GM19395 (cell line): ENCODE data around the gene DAB1.
"Not testable (repeated sequence)": the region's sequence is repeated elsewhere in the genome, so short reads cannot be mapped to it uniquely, and the experiment has no call there.

Experiments
- ATAC-seq: cut with Tn5 transposase; IDR thresholded peaks from one replicate; pipeline ENCODE4 v1.9.1; 2021; ENCODE audit warnings: mild to moderate bottlenecking, moderate library complexity; ENCODE audit not compliant: unreplicated experiment

DAB1 gene

DNA sequence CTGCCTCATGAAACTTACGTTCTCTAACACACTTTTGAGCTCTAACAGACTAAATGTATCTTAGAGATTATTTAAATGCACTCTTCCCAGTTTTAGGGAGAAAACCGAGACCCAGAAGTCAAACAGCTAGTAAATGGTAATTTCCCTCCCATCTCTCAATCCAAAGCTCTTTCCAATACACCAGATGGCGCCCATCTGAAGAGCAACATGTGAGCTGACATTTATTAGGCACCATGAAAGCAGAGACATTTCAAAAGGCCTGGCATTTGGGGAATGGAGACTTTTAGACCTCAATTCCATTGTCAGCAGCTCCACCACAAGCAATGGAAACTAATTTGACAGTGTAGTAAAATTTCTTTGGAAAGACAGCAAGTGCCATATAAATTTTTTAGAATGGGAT, 191.4 kb downstream of the DAB1 start:
- ATAC-seq: no peak

DNA sequence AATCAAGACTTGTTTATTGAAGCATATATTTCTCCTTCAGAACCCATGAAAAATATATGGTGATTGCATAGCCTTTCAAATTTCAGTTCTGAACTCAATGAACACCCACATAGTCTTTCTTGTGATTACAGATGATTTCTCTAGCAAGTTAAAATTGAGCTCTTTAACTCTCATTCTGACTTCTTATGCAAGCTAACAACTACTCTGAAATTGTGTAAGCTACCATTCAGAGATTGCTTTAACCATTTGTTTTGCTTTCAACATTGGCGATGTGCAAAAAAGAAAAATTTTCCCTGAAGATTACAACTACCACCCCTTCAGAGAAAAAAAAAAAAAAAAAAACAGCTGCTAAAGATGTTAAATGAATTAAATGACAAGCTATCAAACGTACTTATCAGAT, 193.9 kb downstream of the DAB1 start:
- ATAC-seq: no peak

DNA sequence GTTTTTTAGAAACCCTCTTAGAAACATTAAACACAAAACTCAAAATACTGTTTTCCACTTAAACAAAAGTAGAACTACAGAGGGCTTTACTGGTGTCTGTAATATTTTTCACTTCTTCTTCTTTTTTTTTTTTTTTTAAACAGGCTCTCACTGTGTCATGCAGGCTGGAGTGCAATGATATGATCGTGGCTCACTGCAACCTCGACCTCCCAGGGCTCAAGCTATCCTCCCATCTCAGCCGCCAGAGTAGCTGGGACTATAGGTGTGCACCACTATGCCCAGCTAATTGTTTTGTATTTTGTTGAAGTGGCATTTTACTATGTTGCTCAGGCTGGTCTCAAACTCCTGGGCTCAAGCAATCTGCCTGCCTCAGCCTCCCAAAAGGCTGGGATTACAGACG, 194.8 kb downstream of the DAB1 start:
- no peak for ATAC-seq

DNA sequence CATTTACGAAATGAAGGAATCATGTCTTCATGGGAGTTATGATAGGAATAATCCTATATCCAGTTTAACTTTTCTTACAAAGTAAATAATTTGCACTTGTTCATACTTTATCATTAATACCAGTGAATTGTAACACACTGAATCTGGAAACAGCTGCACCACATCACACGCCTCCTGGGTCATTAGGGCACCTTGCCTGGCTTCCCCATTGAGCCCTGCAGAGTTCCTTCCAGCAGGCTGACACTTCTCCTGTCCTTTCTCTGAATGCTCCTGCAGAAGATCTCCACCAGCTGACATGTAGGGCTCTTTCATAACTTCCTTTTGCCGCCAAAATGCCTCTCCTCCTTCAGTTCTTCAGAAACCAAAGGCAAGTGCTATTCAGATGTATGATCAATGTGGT, 201.1 kb downstream of the DAB1 start:
- ATAC-seq: no peak

DNA sequence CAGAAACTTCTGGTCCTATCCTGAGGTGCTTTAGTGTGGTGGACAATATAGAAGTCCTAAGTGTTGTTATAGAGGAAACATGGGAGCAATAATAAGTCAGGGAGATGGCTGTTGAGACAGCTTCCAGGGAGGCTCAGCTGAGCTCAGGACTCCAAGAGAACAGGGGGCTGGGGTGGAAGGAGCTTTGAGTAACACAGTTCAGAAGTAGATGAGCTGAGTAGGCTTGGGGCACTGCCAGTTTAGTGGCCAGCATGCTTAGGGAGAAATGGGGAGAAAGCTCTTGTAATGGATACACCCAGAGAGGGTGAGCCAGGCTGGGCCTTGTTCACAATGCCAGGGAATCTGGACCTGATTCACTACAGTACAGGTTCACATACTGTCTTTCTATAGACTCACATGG, 201.6 kb downstream of the DAB1 start:
- ATAC-seq: no peak

DNA sequence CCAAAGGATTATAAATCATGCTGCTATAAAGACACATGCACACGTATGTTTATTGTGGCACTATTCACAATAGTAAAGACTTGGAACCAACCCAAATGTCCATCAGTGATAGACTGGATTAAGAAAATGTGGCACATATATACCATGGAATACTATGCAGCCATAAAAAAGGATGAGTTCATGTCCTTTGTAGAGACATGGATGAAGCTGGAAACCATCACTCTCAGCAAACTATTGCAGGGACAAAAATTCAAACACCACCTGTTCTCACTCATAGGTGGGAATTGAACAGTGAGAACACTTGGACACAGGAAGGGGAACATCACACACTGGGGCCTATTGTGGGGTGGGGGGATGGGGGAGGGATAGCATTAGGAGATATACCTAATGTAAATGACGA, 203.0 kb downstream of the DAB1 start:
- not testable (repeated sequence) for ATAC-seq

DNA sequence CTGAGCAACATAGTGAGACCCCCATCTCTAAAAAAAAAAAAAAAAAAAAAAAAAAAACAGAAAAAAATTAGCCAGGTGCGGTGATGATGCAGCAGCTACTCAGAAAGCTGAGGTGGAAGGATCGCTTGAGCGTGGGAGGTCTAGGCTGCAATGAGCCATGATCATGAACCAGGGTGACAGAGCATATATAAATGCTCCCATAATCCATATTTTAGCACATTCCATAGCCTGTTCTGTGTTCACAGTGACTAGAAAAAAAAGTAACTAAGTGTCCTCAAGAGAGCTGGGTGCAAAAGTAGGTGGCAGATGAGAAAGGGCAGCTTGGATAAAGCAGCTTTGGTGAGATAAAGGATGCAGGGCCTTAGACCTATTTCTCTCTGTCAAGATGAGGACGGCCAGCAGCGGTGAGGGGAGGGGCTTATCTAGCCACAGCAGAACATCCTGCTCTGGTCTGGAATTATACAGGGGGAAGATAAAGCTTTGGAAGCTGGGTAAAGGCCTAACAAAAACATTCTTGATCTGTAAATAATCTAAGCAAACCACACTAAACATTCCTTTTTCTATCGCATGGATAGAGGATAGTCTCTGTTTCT, 205.3 kb downstream of the DAB1 start:
- ATAC-seq: no peak

DNA sequence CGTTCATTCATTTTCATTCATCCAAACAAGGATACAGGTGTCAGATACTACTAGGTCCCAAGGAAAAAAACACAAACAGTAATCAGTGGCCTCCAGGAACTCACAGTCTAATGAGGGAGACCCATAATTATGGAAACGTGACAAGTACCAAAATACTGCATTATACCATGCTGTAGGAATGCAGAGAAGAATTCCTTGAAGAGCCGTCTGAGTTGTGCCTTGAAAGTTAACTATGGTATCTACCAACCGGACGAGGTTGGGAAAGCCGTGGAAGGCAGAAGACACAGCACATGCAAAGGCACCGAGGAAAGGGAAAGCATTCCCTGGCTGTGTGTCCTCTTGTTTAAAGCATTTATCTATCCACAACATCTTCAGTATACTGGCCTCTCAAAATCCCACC, 206.0 kb downstream of the DAB1 start:
- no peak for ATAC-seq

DNA sequence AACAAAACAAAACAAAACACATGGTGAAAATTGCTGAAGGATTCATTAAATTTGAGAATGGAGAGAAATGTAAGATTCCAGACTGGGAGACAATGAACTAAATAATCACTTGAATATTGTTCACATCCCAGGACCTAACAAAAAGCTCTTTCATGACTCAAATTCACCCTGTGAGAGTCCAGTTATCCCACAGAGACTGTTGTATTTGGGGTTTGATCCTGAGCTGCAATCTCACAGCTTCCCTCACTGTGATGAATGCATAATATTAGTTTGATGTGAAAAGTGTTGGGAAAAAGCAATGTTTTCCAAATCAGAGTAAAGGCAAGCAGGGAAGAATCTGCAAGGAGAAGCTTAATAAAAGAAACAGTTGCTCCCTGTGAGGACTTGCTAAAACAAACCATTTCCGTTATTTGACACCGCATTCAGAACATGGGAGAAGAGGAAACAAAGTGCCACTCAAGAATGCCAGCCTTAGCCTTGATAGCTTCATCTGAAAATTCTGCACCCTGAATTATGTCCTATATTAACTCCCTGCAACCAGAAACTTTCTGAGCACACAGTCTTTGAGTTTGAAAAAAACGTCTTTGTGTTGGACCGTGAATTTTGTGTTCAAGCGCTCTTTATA, 208.8 kb downstream of the DAB1 start:
- no peak for ATAC-seq

DNA sequence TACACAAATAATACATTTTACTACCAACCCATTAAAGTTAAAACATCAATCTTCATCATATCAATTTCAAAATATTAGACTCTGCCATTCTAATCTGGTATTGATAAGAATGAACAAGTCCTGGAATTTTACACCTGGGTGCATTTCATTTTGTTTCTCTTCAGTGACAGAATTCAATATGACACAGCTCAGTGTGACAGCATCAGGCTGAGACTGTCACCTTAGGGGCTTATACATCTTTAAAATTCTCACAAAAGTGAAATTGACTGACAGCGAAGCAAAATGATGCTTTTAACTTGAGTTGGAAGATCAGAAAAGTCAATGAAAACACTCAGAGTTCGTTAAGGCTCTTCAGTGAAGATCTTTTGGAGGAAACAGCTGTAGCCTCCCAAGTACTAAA, 213.0 kb downstream of the DAB1 start:
- no peak for ATAC-seq

DNA sequence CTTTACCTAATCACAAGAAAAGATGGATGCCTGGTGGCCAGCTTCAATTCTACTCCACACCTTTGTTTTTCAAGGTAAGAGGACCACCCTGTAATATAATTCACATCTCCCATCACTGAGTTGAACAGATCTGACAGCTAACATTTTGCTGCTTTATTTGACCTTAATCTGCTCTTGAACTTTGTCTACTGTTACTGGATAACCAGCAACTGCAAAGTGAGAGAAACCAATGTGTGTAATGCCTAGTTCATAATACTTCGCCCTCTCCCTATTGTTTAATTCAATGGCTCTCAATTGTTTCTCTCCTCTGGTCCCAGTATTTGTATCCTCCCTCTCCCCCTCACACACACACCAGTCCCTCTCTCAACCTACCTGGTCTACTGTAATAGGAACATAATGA, 214.4 kb downstream of the DAB1 start:
- no peak for ATAC-seq

DNA sequence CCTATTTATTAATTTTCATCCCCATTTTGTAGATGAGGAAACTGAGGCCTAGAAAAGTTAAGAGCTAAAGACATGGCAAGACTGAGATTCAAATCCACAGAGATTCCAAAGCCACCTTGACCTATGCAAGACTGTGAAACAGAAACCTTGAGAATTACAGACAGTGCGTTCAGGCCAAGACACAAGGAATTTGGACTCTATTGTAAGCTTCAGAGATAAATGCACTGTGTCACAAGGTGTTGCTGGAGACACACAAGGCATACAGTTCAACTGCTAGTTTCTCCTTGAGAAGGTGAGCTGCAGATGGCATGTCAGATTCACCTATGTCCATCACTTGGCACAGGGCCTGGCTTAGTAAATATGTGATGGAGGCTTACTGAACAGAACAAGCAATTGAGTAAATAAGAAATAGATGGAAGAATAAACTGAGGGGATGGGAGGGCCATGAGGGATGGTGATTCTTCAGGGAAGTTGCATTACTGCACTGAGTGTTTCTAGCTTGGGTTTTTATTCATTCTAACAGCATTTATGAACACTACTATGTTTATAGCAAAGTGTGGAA, 215.0 kb downstream of the DAB1 start:
- ATAC-seq: no peak

DNA sequence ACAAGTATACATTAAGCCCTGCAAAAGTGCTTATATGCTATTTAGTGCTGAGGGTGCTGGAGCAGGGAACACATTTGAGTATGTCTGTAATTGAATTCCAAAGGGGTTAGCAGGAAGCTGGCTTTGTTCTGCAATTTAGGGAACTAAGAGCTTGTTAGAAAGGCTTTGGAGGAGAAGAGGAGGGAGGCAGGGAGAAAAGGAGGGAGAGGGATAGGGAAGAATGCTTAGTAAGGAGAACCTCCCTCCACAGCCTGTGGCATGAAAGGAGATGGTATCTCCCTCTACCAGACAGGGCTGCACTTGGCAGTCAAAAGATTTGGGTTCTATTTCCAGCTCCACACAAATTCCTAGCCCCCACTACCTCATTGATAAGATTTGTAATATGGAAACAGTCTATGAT, 217.8 kb downstream of the DAB1 start:
- no peak for ATAC-seq

DNA sequence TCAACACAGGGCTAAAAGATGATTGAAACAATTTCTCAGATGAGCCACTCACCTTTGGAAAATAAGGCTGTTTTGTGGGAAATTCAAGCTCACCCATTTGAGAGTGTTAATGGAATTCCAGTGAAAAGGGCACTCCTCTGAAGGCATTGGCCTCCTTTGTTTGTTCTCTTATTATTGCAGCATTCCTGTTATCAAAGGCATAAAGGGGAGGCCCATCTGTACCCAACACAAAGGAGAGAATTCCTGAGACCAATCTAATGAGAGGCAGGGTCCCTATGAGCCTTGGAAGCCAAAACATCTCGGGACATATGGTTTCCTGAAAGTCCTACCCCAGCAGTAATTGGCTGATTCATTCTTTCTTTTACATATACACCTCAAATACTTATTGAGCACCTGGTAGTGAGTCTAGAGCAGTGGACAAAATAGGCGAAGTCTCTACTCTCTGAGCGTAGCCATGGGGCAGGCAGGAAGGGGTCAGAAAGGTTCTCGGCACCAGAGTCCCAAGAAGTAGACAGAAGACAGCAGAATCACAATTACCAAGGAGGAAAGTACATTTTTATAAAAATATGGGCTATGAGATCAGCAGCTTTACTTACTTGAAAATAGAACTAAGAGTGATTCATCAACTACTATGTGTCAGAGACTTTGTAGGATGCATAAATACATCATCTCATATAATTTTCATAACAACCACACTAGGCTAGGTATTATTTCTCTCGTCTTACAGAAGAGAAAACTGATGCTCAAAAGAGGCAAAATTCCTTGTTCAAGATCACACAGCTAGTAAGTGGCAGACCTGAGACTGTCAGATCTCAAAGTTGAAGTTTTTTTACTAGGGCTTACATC, 218.7 kb downstream of the DAB1 start:
- ATAC-seq: no peak

DNA sequence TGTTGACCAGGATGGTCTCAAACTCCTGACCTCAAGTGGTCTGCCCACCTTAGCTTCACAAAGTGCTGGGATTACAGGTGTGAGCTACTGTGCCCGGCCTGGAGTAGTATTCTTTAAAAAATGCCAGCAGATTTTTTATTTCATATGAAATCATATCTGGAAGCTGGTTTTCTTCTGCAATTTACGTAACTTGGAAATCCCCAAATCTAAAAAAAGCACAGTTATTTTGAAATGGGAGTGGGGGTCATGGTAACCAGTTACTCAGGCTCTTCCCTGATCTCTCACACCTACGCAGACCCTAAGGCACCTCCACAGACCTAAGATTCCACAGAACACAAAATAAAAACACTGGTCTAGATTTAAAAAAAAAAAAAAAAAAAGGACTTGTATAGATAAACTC, 219.8 kb downstream of the DAB1 start:
- ATAC-seq: no peak

DNA sequence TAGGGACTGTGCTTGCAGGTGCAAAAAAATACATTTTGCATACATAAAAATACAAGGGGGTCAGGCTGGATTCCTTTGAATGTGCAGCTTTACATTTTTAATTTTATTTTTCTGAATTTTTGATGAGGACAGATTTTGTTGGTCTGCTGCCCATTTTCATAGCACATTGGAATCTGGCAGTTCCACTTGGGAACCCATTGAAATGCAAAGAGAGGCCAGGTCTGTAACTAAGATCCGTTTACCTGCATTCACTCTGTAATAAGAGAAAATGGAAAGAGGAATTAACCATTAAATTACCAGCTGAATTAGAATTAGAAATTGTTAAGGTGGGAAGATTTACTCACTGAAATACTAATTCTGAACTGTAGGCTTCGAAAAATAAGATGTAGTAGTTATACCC, 221.6 kb downstream of the DAB1 start:
- ATAC-seq: no peak

DNA sequence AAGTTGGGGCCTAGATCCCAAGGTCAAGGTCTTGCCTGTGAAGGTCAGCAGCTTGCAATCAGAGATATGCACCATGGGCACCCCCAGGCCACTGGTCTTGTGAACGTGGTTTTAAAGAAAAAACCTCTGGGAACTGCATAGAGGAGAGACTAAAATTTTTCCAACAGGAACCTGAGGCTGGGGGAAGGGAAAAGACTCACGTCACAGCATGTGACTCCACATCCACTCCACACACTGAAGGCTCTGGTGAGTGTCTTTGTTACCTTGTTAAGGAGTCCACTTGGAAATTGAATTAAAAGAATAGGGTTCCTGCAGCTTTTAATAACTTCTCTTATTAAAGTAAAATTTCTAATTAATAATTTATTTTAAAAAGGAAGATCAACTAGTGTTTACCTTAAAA, 224.9 kb downstream of the DAB1 start:
- no peak for ATAC-seq

DNA sequence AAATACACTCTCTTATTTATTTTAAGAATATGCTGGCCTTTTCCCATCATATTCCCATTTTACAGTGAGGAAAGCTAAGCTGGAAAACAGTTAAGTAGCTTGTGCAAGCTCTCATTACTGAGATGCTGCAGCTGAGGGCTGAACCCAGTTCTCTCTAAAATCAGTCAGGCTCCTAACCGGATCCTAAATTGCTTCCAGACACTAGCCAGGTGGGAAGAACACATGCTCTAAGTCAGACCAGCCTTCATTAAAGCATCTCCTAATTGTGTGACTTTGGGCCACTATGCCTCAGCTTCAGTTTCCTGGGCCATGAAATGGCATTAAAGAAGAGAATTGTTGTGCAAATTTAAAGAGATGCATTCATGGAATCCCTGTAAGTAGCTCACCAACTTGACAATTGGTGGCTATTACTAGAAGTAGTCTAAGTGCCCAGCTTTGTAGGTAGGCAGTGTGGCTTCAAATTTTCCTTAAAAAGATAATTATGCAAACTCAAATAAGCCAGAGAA, 228.4 kb downstream of the DAB1 start:
- ATAC-seq: no peak

DNA sequence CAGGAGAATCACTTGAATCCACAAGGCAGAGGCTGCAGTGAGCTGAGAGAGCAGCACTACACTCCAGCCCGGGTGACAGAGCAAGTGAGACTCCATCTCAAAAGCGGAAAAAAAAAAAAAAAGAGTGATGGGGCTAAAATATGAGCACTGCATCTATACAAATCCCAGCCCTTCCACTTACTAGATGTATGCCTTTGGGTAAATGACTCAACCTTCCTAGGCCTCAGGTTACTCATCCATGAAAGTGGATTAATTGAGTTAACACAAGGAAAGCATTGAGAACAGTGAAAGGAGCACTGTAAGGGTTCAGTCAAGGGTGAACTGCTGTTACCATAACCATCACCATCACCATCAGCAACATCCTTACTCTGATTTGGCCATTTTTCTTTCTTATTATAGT, 231.6 kb downstream of the DAB1 start:
- no peak for ATAC-seq

DNA sequence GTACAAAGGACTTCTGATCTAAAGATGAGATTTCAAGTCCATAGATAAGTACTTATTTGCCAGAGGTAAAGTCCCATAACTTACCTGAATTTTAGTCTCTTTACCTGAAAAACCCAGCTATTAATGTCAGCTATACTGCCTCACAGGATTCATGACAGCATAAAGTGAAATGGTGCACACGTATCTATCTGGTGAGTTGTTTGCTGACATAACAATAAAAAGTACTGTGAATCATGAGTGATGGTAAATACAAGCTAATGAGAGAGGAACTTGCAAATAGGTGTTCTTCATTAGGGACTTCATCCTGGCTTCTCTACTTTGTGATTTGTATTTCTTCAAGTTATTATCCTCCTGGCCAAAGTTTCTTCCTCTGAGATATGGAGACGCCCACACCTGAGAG, 233.0 kb downstream of the DAB1 start:
- no peak for ATAC-seq

DNA sequence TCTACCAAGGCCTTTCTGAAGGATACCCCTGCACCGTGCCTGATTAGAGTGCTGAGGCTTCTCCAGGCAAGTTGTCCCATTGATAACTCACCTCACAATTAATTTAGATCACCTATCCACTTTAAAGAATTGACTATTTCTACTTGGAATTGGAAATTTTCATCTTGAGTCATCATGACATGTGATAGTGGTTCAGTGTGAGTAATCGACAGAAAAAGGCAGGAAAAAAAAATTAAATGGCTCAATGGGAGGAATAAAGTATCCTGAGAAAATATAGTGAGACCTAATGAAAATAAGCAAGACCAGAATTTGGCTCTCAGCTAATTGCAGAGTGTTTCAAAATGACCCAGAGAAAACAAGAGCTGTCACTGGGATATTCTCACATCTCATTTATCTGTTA, 235.7 kb downstream of the DAB1 start:
- ATAC-seq: no peak

DNA sequence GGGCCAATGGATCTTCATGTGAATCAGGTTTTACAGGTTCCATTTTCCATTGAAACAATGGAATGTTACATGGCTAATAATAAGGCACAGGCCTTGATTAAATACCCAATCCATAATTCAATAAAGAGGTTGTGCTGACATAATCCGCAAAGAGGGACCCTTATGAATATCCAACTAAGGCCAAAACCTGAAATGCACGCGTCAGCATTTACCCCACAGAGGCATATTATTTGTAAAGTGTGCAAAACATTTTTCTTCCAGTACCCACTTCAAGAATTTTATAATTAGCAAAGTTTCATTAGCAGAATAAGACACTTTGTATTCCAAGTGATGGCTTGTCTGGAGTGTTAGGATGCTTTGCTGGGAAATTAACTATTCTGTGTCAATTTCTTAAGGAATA, 237.4 kb downstream of the DAB1 start:
- no peak for ATAC-seq
